ENCODE data around the gene HYKK.

- TF ChIP-seq, protein P1, sequence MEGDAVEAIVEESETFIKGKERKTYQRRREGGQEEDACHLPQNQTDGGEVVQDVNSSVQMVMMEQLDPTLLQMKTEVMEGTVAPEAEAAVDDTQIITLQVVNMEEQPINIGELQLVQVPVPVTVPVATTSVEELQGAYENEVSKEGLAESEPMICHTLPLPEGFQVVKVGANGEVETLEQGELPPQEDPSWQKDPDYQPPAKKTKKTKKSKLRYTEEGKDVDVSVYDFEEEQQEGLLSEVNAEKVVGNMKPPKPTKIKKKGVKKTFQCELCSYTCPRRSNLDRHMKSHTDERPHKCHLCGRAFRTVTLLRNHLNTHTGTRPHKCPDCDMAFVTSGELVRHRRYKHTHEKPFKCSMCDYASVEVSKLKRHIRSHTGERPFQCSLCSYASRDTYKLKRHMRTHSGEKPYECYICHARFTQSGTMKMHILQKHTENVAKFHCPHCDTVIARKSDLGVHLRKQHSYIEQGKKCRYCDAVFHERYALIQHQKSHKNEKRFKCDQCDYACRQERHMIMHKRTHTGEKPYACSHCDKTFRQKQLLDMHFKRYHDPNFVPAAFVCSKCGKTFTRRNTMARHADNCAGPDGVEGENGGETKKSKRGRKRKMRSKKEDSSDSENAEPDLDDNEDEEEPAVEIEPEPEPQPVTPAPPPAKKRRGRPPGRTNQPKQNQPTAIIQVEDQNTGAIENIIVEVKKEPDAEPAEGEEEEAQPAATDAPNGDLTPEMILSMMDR (conservative IDR thresholded peaks at IDR 0.05; ENCODE audit: low read depth, low read length): 0 out of 2 replicates have a peak, but pooled peaks have one; percentile 16
- TF ChIP-seq EZH2 (IDR thresholded peaks at IDR 0.05; ENCODE audit: borderline replicate concordance, low read depth, low read length, poor library complexity, severe bottlenecking): no peak
Observed at GRCh38 chr15:78570710-78571109, 63.3 kb downstream of the HYKK start.

Data from A673 (cell line).